Ascending aorta (tissue), 2 donors: ENCODE data around the gene CNPPD1. TPM values are rescaled to one million over a fixed set of nuclear protein-coding genes. Genes with fewer than 3 reads are reported as not detected.

Source experiments
- DNase-seq, 2 donors: peaks; one replicate each; pipeline ENCODE4 v3.0.0-alpha.2; 2019; ENCODE audit warnings: low spot score in 2 of 2
- H3K27ac ChIP-seq, 2 donors: fragments of 200-600 bp; sonication (generic); one replicate each; pipeline ENCODE4 v1.5.1; 2016 to 2017; ENCODE audit warnings: mild to moderate bottlenecking in 1 of 2
- H3K27me3 ChIP-seq: fragments of 200-600 bp; sonication (generic); one replicate; pipeline ENCODE4 v1.5.1; 2017
- H3K36me3 ChIP-seq, 2 donors: fragments of 200-600 bp; sonication (generic); one replicate each; pipeline ENCODE4 v1.5.1; 2016
- H3K4me1 ChIP-seq, 2 donors: fragments of 200-600 bp; sonication (generic); one replicate each; pipeline ENCODE4 v1.5.1; 2016 to 2017; ENCODE audit warnings: mild to moderate bottlenecking in 1 of 2
- H3K4me3 ChIP-seq, 2 donors: fragments of 200-600 bp; sonication (generic); one replicate each; pipeline ENCODE4 v1.5.1; 2016 to 2017; ENCODE audit warnings: mild to moderate bottlenecking in 1 of 2
- H3K9me3 ChIP-seq, 2 donors: fragments of 200-600 bp; sonication (generic); one replicate each; pipeline ENCODE4 v1.5.1; 2016
- CTCF ChIP-seq, 3 experiments: fragments of 200-600 bp in 2 of 3; fragments of 450-650 bp in 1 of 3; sonication (generic) in 2 of 3; IDR thresholded peaks; one replicate each; pipeline ENCODE4 v1.5.1; 2016 to 2019; ENCODE audit warnings: antibody characterized with exemption in 3 of 3, mild to moderate bottlenecking in 1 of 3, moderate library complexity in 1 of 3
- intact Hi-C: fragments of 100-400 bp; cut with DNase I; formaldehyde crosslinking; loops from one replicate; pipeline ENCODE4 v1.15.1; 2023
- total RNA-seq: library from RNA; depleted of rRNA; stranded (reverse); fragments of >200 nt; gene quantifications from one replicate; pipeline ENCODE4 v1.1.0, GENCODE V29; 2016

Gene CNPPD1
- total RNA-seq, 1 donor from 2014 or later = 49.4 TPM

GRCh38 chr2:219140722-219141121, 36.0 kb downstream of the CNPPD1 start:
- Histone ChIP-seq H3K27ac (no peak overlapping the region), H3K4me1 (peaks cover 0 to 9% of the 10 kb centered on the region in 2 donors), H3K36me3 (peaks cover 13 to 37% of the 10 kb centered on the region in 2 donors), H3K27me3 (no peaks in the 10 kb centered on the region), H3K9me3 (no peaks in the 10 kb centered on the region), H3K4me3 (no peak overlapping the region)
- no peak for TF ChIP-seq CTCF (IDR thresholded peaks at IDR 0.05)
- intact Hi-C loops = no loop called here
- DNase-seq = no peak

GRCh38 chr2:219133976-219134375, 42.7 kb downstream of the CNPPD1 start:
- intact Hi-C loops = no loop called here
- Histone ChIP-seq H3K27ac (no peak overlapping the region), H3K4me3 (no peak overlapping the region), H3K4me1 (no peaks in the 10 kb centered on the region), H3K36me3 (no peaks in the 10 kb centered on the region), H3K27me3 (no peaks in the 10 kb centered on the region), H3K9me3 (no peaks in the 10 kb centered on the region)
- DNase-seq = no peak
- TF ChIP-seq CTCF (IDR thresholded peaks at IDR 0.05) = no peak

GRCh38 chr2:219131744-219132143, 45.0 kb downstream of the CNPPD1 start:
- intact Hi-C loops = no loop called here
- Histone ChIP-seq H3K27ac (no peak overlapping the region), H3K36me3 (no peaks in the 10 kb centered on the region), H3K4me3 (no peak overlapping the region), H3K4me1 (peaks cover 0 to 4% of the 10 kb centered on the region in 2 donors), H3K9me3 (no peaks in the 10 kb centered on the region), H3K27me3 (no peaks in the 10 kb centered on the region)
- no peak for TF ChIP-seq CTCF (IDR thresholded peaks at IDR 0.05)
- no peak for DNase-seq

GRCh38 chr2:219131327-219131726, 45.4 kb downstream of the CNPPD1 start:
- H3K36me3 ChIP-seq = no peaks in the 10 kb centered on the region
- no peak for DNase-seq
- H3K4me1 ChIP-seq = peaks cover 0 to 4% of the 10 kb centered on the region in 2 donors
- TF ChIP-seq CTCF (IDR thresholded peaks at IDR 0.05) = no peak
- H3K4me3 ChIP-seq = no peak overlapping the region
- no peaks in the 10 kb centered on the region for H3K27me3 ChIP-seq
- intact Hi-C loops = no loop called here
- H3K27ac ChIP-seq = no peak overlapping the region
- no peaks in the 10 kb centered on the region for H3K9me3 ChIP-seq

GRCh38 chr2:219129589-219129988, 47.1 kb downstream of the CNPPD1 start:
- DNase-seq = no peak
- intact Hi-C loops = no loop called here
- no peaks in the 10 kb centered on the region for H3K9me3 ChIP-seq
- no peak overlapping the region for H3K27ac ChIP-seq
- no peaks in the 10 kb centered on the region for H3K27me3 ChIP-seq
- no peak overlapping the region for H3K4me3 ChIP-seq
- peaks cover 0 to 4% of the 10 kb centered on the region in 2 donors for H3K4me1 ChIP-seq
- H3K36me3 ChIP-seq = no peaks in the 10 kb centered on the region
- no peak for TF ChIP-seq CTCF (IDR thresholded peaks at IDR 0.05)

GRCh38 chr2:219128396-219128795, 48.3 kb downstream of the CNPPD1 start:
- Histone ChIP-seq H3K27me3 (no peaks in the 10 kb centered on the region), H3K4me1 (peaks cover 0 to 4% of the 10 kb centered on the region in 2 donors), H3K4me3 (no peak overlapping the region), H3K27ac (no peak overlapping the region), H3K9me3 (no peaks in the 10 kb centered on the region), H3K36me3 (no peaks in the 10 kb centered on the region)
- intact Hi-C loops = no loop called here
- no peak for TF ChIP-seq CTCF (IDR thresholded peaks at IDR 0.05)
- DNase-seq = no peak
